Transverse colon (tissue), 4 donors: Measurements from ENCODE around the gene NBAS. TPM values are rescaled to one million over a fixed set of nuclear protein-coding genes. Genes with fewer than 3 reads are reported as not detected.

Source experiments
- DNase-seq: peaks from one replicate; pipeline ENCODE4 v3.0.0-alpha.2; 2019
- H3K27ac ChIP-seq, 4 donors: fragments of 200-600 bp; sonication (generic); 2 replicates each; pipeline ENCODE4 v1.5.1; 2016 to 2018; ENCODE audit warnings: inconsistent platforms in 4 of 4
- H3K27me3 ChIP-seq: fragments of 200-600 bp; sonication (generic); 2 replicates; pipeline ENCODE4 v1.5.1; 2017; ENCODE audit warnings: inconsistent platforms
- H3K36me3 ChIP-seq, 4 donors: fragments of 200-600 bp; sonication (generic); 2 replicates each; pipeline ENCODE4 v1.5.1; 2017 to 2019; ENCODE audit warnings: inconsistent platforms in 4 of 4
- H3K4me1 ChIP-seq, 4 donors: fragments of 200-600 bp; sonication (generic); 2 replicates each; pipeline ENCODE4 v1.5.1; 2017 to 2020; ENCODE audit warnings: inconsistent platforms in 4 of 4
- H3K4me3 ChIP-seq, 4 donors: fragments of 200-600 bp; sonication (generic); 1 replicate in 1 of 4; 2 replicates in 3 of 4; pipeline versions ENCODE4 v1.5.1 to v1.6.1; 2017 to 2019; ENCODE audit warnings: inconsistent platforms in 4 of 4
- H3K9me3 ChIP-seq, 2 donors: fragments of 200-600 bp; sonication (generic); 2 replicates each; pipeline ENCODE4 v1.5.1; 2017 to 2019; ENCODE audit warnings: inconsistent platforms in 2 of 2
- EP300 ChIP-seq: sonication (generic); formaldehyde crosslinking; IDR thresholded peaks from one replicate; pipeline ENCODE4 v1.6.1; 2017; ENCODE audit warnings: antibody characterized with exemption, low read depth
- POLR2A ChIP-seq: fragments of 450-650 bp; IDR thresholded peaks from one replicate; pipeline ENCODE4 v1.6.1; 2016; ENCODE audit warnings: antibody characterized with exemption, mild to moderate bottlenecking, moderate library complexity
- POLR2AphosphoS5 ChIP-seq, 3 donors: sonication (generic); formaldehyde crosslinking; IDR thresholded peaks; one replicate each; pipeline ENCODE4 v1.6.1; 2016; ENCODE audit warnings: antibody characterized with exemption in 3 of 3
- WGBS, 2 donors: methylation state at CpG; one replicate each; pipeline ENCODE4 v1.1.5; 2018; ENCODE audit warnings: low coverage in 1 of 2; 5-methylcytosine and 5-hydroxymethylcytosine counted together
- in situ Hi-C, 4 donors: fragments of 200-750 bp; cut with MboI; loops; one replicate each; pipeline versions ENCODE4 v1.15.0 to v1.15.1; 2017; ENCODE audit warnings: low sequenced_read_pairs in 3 of 4, low pct_ligation_motif_present in 1 of 4, low pct_unique_long_range_greater_than_20kb in 1 of 4
- intact Hi-C: fragments of 100-400 bp; cut with DNase I; formaldehyde crosslinking; loops from one replicate; pipeline ENCODE4 v1.15.1; 2023; ENCODE audit warnings: low total_unique reads
- total RNA-seq, 4 donors: library from RNA; depleted of rRNA; stranded (reverse); fragments of >200 nt; gene quantifications; one replicate each; pipeline ENCODE4 v1.1.0, GENCODE V29; 2016
- TF ChIP-seq, protein P1 (sequence below), 5 experiments: fragments of 200-600 bp in 3 of 5; fragments of 450-650 bp in 2 of 5; sonication (generic) in 3 of 5; IDR thresholded peaks; 1 replicate in 2 of 5; 2 replicates in 3 of 5; pipeline ENCODE4 v1.5.1; 2016 to 2017; ENCODE audit warnings: antibody characterized with exemption in 5 of 5, inconsistent platforms in 3 of 5, mild to moderate bottlenecking in 2 of 5, moderate library complexity in 1 of 5

NBAS gene
- total RNA-seq, 4 donors from 2014 or later: 30.6 to 43.2 (median 34.5) TPM

DNA sequence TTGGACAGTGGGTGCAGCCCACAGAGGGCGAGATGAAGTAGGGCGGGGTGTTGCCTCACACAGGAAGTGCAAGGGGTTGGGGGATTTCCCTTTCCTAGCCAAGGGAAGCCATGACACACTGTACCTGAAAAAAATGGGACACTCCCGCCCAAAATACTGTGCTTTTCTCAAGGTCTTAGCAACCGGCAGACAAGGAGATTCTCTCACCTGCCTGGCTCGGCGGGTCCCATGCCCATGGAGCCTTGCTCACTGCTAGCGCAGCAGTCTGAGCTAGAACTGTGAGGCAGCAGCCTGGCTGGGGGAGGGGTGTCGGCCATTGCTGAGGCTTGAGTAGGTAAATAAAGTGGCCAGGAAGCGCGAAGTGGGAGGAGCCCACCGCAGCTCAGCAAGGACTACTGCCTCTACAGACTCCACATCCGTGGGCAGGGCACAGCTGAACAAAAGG, 244.7 kb downstream of the NBAS start:
- in situ Hi-C loops: no loop called here
- DNase-seq: no peak
- intact Hi-C loops: no loop called here

DNA sequence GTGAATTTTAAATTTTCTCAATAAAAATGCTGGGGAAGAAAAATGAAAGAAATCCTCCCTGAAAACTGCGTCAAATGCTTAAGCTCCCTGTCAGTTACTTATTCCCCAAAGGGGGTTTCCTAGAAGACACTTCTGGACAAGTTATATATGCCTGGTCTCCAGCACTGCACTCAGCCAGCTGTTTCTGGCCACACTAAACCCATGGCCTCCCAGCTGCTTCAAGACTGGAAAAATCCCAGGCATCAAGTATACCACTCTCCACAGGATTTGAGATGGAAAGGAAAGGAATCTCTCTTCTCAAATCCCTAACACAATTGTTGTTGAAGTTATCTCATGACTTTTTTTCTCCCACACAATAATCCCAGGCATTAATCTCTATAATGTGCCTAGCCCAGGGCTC, 245.7 kb downstream of the NBAS start:
- intact Hi-C loops (no loop called here), in situ Hi-C loops (no loop called here)
- H3K9me3 ChIP-seq: no peaks in the 10 kb centered on the region
- no peaks in the 10 kb centered on the region for H3K27me3 ChIP-seq
- WGBS, 2 donors: 85% methylated on average over 1 of the region's 1 CpG; no CpG with 5 or more reads in 1 of the 2 donors
- no peak overlapping the region for H3K4me3 ChIP-seq
- H3K27ac ChIP-seq: no peak overlapping the region
- H3K36me3 ChIP-seq: no peaks in the 10 kb centered on the region
- TF ChIP-seq EP300: no peak
- TF ChIP-seq POLR2AphosphoS5 (IDR thresholded peaks at IDR 0.05): no peak
- TF ChIP-seq POLR2A: no peak
- TF ChIP-seq, protein P1, sequence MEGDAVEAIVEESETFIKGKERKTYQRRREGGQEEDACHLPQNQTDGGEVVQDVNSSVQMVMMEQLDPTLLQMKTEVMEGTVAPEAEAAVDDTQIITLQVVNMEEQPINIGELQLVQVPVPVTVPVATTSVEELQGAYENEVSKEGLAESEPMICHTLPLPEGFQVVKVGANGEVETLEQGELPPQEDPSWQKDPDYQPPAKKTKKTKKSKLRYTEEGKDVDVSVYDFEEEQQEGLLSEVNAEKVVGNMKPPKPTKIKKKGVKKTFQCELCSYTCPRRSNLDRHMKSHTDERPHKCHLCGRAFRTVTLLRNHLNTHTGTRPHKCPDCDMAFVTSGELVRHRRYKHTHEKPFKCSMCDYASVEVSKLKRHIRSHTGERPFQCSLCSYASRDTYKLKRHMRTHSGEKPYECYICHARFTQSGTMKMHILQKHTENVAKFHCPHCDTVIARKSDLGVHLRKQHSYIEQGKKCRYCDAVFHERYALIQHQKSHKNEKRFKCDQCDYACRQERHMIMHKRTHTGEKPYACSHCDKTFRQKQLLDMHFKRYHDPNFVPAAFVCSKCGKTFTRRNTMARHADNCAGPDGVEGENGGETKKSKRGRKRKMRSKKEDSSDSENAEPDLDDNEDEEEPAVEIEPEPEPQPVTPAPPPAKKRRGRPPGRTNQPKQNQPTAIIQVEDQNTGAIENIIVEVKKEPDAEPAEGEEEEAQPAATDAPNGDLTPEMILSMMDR (IDR thresholded peaks at IDR 0.05): no peak
- no peaks in the 10 kb centered on the region for H3K4me1 ChIP-seq
- DNase-seq: no peak

More for the DNA sequence above, 244.7 kb downstream of the NBAS start:
- Histone ChIP-seq H3K9me3 (no peaks in the 10 kb centered on the region), H3K27me3 (no peaks in the 10 kb centered on the region), H3K4me3 (no peak overlapping the region), H3K36me3 (no peaks in the 10 kb centered on the region), H3K27ac (no peak overlapping the region), H3K4me1 (no peaks in the 10 kb centered on the region)
- WGBS, 2 donors: 83 to 100% methylated on average over 2 to 12 of the region's 12 CpGs
- TF ChIP-seq POLR2AphosphoS5 (IDR thresholded peaks at IDR 0.05): no peak
- no peak for TF ChIP-seq EP300
- TF ChIP-seq POLR2A: no peak
- TF ChIP-seq, protein P1 (IDR thresholded peaks at IDR 0.05): no peak

DNA sequence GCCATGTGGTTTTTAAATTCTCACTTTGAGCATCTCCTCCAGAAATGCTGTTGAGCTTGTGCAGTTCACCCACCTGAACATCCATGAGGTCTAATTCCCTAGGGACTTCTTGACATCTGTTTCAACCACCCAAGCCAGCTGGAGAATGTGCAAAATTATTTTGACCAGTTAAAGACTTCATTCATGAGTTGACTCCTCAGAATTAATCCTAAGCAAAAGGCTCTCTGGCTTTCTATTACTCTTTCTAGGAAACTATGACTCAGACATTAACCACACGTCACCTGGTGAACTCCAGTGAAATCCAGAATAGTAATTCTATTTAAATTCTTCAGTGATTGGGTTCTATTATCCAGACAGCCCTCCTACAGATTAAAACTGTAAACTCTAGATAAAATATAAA, 247.5 kb downstream of the NBAS start:
- H3K9me3 ChIP-seq: no peaks in the 10 kb centered on the region
- H3K27ac ChIP-seq: no peak overlapping the region
- intact Hi-C loops: no loop called here
- TF ChIP-seq POLR2AphosphoS5 (IDR thresholded peaks at IDR 0.05) (no peak), EP300 (no peak), POLR2A (no peak)
- TF ChIP-seq, protein P1 (IDR thresholded peaks at IDR 0.05): no peak
- no peak overlapping the region for H3K4me3 ChIP-seq
- DNase-seq: no peak
- H3K4me1 ChIP-seq: no peaks in the 10 kb centered on the region
- H3K27me3 ChIP-seq: no peaks in the 10 kb centered on the region
- no peaks in the 10 kb centered on the region for H3K36me3 ChIP-seq
- in situ Hi-C loops: no loop called here
- 51 to 75% methylated on average over 1 of the region's 1 CpG for WGBS, 2 donors

GRCh38 chr2:15311926-15312325, 249.2 kb downstream of the NBAS start:
- TF ChIP-seq POLR2A (no peak), POLR2AphosphoS5 (IDR thresholded peaks at IDR 0.05) (no peak), EP300 (no peak)
- intact Hi-C loops (no loop called here), in situ Hi-C loops (no loop called here)
- Histone ChIP-seq H3K27ac (no peak overlapping the region), H3K4me1 (no peaks in the 10 kb centered on the region), H3K36me3 (peaks cover 0 to 8% (median 0%) of the 10 kb centered on the region in 4 donors), H3K4me3 (no peak overlapping the region), H3K27me3 (no peaks in the 10 kb centered on the region), H3K9me3 (no peaks in the 10 kb centered on the region)
- no peak for DNase-seq
- 96 to 100% methylated on average over 2 of the region's 2 CpGs for WGBS, 2 donors
